Measurements from ENCODE around the gene FSTL1. TPM values are rescaled to one million over a fixed set of nuclear protein-coding genes. Genes with fewer than 3 reads are reported as not detected.

Gene FSTL1
- total and polyA plus RNA-seq, 4 donors, result 137 to 722 (median 319) TPM

GRCh38 chr3:120470870-120471269 lies 20.1 kb upstream of the FSTL1 start:
- Histone ChIP-seq H3K36me3 (ENCODE audit: control insufficient read depth, insufficient read depth, low read length) (no peaks in the 10 kb centered on the region), H3K27ac (ENCODE audit: low read depth, low read length) (peak overlapping the region; percentile 38), H3K4me3 (ENCODE audit: low read depth, low read length) (no peak overlapping the region), H3K4me1 (ENCODE audit: control insufficient read depth, insufficient read depth, low read length) (peaks cover 7% of the 10 kb centered on the region), H3K9me3 (ENCODE audit: control insufficient read depth, insufficient read depth, low read length) (no peaks in the 10 kb centered on the region), H3K27me3 (ENCODE audit: control insufficient read depth, insufficient read depth, low read length) (no peaks in the 10 kb centered on the region)
- peak in 3 of 6 donors; percentile 73 to 90 (median 90) for DNase-seq (ENCODE audit: low read depth in 4 of 6, low spot score in 6 of 6)
- 14% methylated on average over 1 of the region's 2 CpGs for WGBS (ENCODE audit: insufficient coverage)

GRCh38 chr3:120469882-120470301 lies 19.1 kb upstream of the FSTL1 start:
- H3K36me3 ChIP-seq (ENCODE audit: control insufficient read depth, insufficient read depth, low read length), result no peaks in the 10 kb centered on the region
- H3K9me3 ChIP-seq (ENCODE audit: control insufficient read depth, insufficient read depth, low read length), result no peaks in the 10 kb centered on the region
- H3K27me3 ChIP-seq (ENCODE audit: control insufficient read depth, insufficient read depth, low read length), result no peaks in the 10 kb centered on the region
- 82% methylated on average over 2 of the region's 4 CpGs for WGBS (ENCODE audit: insufficient coverage)
- H3K27ac ChIP-seq (ENCODE audit: low read depth, low read length), result peak overlapping the region; percentile 52
- H3K4me1 ChIP-seq (ENCODE audit: control insufficient read depth, insufficient read depth, low read length), result peaks cover 3% of the 10 kb centered on the region
- peak in 1 of 6 donors; percentile 69 for DNase-seq (ENCODE audit: low read depth in 4 of 6, low spot score in 6 of 6)
- H3K4me3 ChIP-seq (ENCODE audit: low read depth, low read length), result no peak overlapping the region

GRCh38 chr3:120469440-120469839 lies 18.6 kb upstream of the FSTL1 start:
- WGBS (ENCODE audit: insufficient coverage), result 71% methylated on average over 1 of the region's 3 CpGs
- peak overlapping the region; percentile 52 for H3K27ac ChIP-seq (ENCODE audit: low read depth, low read length)
- no peak overlapping the region for H3K4me3 ChIP-seq (ENCODE audit: low read depth, low read length)
- no peaks in the 10 kb centered on the region for H3K27me3 ChIP-seq (ENCODE audit: control insufficient read depth, insufficient read depth, low read length)
- H3K36me3 ChIP-seq (ENCODE audit: control insufficient read depth, insufficient read depth, low read length), result no peaks in the 10 kb centered on the region
- H3K4me1 ChIP-seq (ENCODE audit: control insufficient read depth, insufficient read depth, low read length), result peaks cover 3% of the 10 kb centered on the region
- H3K9me3 ChIP-seq (ENCODE audit: control insufficient read depth, insufficient read depth, low read length), result no peaks in the 10 kb centered on the region
- DNase-seq (ENCODE audit: low read depth in 4 of 6, low spot score in 6 of 6), result no peak

- 92% methylated on average over 4 of the region's 5 CpGs for WGBS (ENCODE audit: insufficient coverage)
- Histone ChIP-seq H3K4me1 (ENCODE audit: control insufficient read depth, insufficient read depth, low read length) (peaks cover 3% of the 10 kb centered on the region), H3K4me3 (ENCODE audit: low read depth, low read length) (no peak overlapping the region), H3K36me3 (ENCODE audit: control insufficient read depth, insufficient read depth, low read length) (no peaks in the 10 kb centered on the region), H3K27ac (ENCODE audit: low read depth, low read length) (no peak overlapping the region), H3K27me3 (ENCODE audit: control insufficient read depth, insufficient read depth, low read length) (no peaks in the 10 kb centered on the region), H3K9me3 (ENCODE audit: control insufficient read depth, insufficient read depth, low read length) (no peaks in the 10 kb centered on the region)
- DNase-seq (ENCODE audit: low read depth in 4 of 6, low spot score in 6 of 6), result no peak
Measured at GRCh38 chr3:120468635-120469295, 18.0 kb upstream of the FSTL1 start.

GRCh38 chr3:120462409-120462959 lies 11.7 kb upstream of the FSTL1 start:
- no peak for DNase-seq (ENCODE audit: low read depth in 4 of 6, low spot score in 6 of 6)
- Histone ChIP-seq H3K9me3 (ENCODE audit: control insufficient read depth, insufficient read depth, low read length) (no peaks in the 10 kb centered on the region), H3K36me3 (ENCODE audit: control insufficient read depth, insufficient read depth, low read length) (no peaks in the 10 kb centered on the region), H3K27me3 (ENCODE audit: control insufficient read depth, insufficient read depth, low read length) (peaks cover 3% of the 10 kb centered on the region), H3K4me1 (ENCODE audit: control insufficient read depth, insufficient read depth, low read length) (peaks cover 15% of the 10 kb centered on the region), H3K27ac (ENCODE audit: low read depth, low read length) (no peak overlapping the region), H3K4me3 (ENCODE audit: low read depth, low read length) (no peak overlapping the region)
- 50% methylated on average over 1 of the region's 4 CpGs for WGBS (ENCODE audit: insufficient coverage)

GRCh38 chr3:120461416-120461815 lies 10.6 kb upstream of the FSTL1 start:
- no peak for DNase-seq (ENCODE audit: low read depth in 4 of 6, low spot score in 6 of 6)
- peak overlapping the region; percentile 60 for H3K27ac ChIP-seq (ENCODE audit: low read depth, low read length)
- peaks cover 15% of the 10 kb centered on the region for H3K4me1 ChIP-seq (ENCODE audit: control insufficient read depth, insufficient read depth, low read length)
- WGBS (ENCODE audit: insufficient coverage), result 83% methylated on average over 2 of the region's 3 CpGs
- no peaks in the 10 kb centered on the region for H3K9me3 ChIP-seq (ENCODE audit: control insufficient read depth, insufficient read depth, low read length)
- no peaks in the 10 kb centered on the region for H3K36me3 ChIP-seq (ENCODE audit: control insufficient read depth, insufficient read depth, low read length)
- H3K4me3 ChIP-seq (ENCODE audit: low read depth, low read length), result no peak overlapping the region
- peaks cover 3% of the 10 kb centered on the region for H3K27me3 ChIP-seq (ENCODE audit: control insufficient read depth, insufficient read depth, low read length)

- peak in 3 of 6 donors; percentile 68 to 92 (median 89) for DNase-seq (ENCODE audit: low read depth in 4 of 6, low spot score in 6 of 6)
- WGBS (ENCODE audit: insufficient coverage), result 35% methylated on average over 9 of the region's 9 CpGs
- H3K4me1 ChIP-seq (ENCODE audit: control insufficient read depth, insufficient read depth, low read length), result peaks cover 15% of the 10 kb centered on the region
- H3K9me3 ChIP-seq (ENCODE audit: control insufficient read depth, insufficient read depth, low read length), result no peaks in the 10 kb centered on the region
- H3K27me3 ChIP-seq (ENCODE audit: control insufficient read depth, insufficient read depth, low read length), result peaks cover 3% of the 10 kb centered on the region
- no peak overlapping the region for H3K4me3 ChIP-seq (ENCODE audit: low read depth, low read length)
- peak overlapping the region; percentile 60 for H3K27ac ChIP-seq (ENCODE audit: low read depth, low read length)
- H3K36me3 ChIP-seq (ENCODE audit: control insufficient read depth, insufficient read depth, low read length), result no peaks in the 10 kb centered on the region
Measured at GRCh38 chr3:120460862-120461261, 10.1 kb upstream of the FSTL1 start.

GRCh38 chr3:120460181-120460790 lies 9.5 kb upstream of the FSTL1 start:
- DNase-seq (ENCODE audit: low read depth in 4 of 6, low spot score in 6 of 6), result peak in 2 of 6 donors; percentile 36 to 77
- Histone ChIP-seq H3K4me1 (ENCODE audit: control insufficient read depth, insufficient read depth, low read length) (peaks cover 15% of the 10 kb centered on the region), H3K9me3 (ENCODE audit: control insufficient read depth, insufficient read depth, low read length) (no peaks in the 10 kb centered on the region), H3K27ac (ENCODE audit: low read depth, low read length) (peak overlapping the region; percentile 60), H3K27me3 (ENCODE audit: control insufficient read depth, insufficient read depth, low read length) (peaks cover 3% of the 10 kb centered on the region), H3K4me3 (ENCODE audit: low read depth, low read length) (no peak overlapping the region), H3K36me3 (ENCODE audit: control insufficient read depth, insufficient read depth, low read length) (no peaks in the 10 kb centered on the region)
- WGBS (ENCODE audit: insufficient coverage), result 19% methylated on average over 4 of the region's 5 CpGs

GRCh38 chr3:120459196-120459595 lies 8.4 kb upstream of the FSTL1 start:
- Histone ChIP-seq H3K27me3 (ENCODE audit: control insufficient read depth, insufficient read depth, low read length) (peaks cover 3% of the 10 kb centered on the region), H3K4me3 (ENCODE audit: low read depth, low read length) (no peak overlapping the region), H3K36me3 (ENCODE audit: control insufficient read depth, insufficient read depth, low read length) (no peaks in the 10 kb centered on the region), H3K9me3 (ENCODE audit: control insufficient read depth, insufficient read depth, low read length) (no peaks in the 10 kb centered on the region), H3K4me1 (ENCODE audit: control insufficient read depth, insufficient read depth, low read length) (peaks cover 15% of the 10 kb centered on the region), H3K27ac (ENCODE audit: low read depth, low read length) (no peak overlapping the region)
- no peak for DNase-seq (ENCODE audit: low read depth in 4 of 6, low spot score in 6 of 6)
- 60% methylated on average over 1 of the region's 3 CpGs for WGBS (ENCODE audit: insufficient coverage)

GRCh38 chr3:120457827-120458226 lies 7.0 kb upstream of the FSTL1 start:
- Histone ChIP-seq H3K4me3 (ENCODE audit: low read depth, low read length) (no peak overlapping the region), H3K4me1 (ENCODE audit: control insufficient read depth, insufficient read depth, low read length) (peaks cover 15% of the 10 kb centered on the region), H3K27ac (ENCODE audit: low read depth, low read length) (no peak overlapping the region), H3K9me3 (ENCODE audit: control insufficient read depth, insufficient read depth, low read length) (no peaks in the 10 kb centered on the region), H3K36me3 (ENCODE audit: control insufficient read depth, insufficient read depth, low read length) (no peaks in the 10 kb centered on the region), H3K27me3 (ENCODE audit: control insufficient read depth, insufficient read depth, low read length) (peaks cover 3% of the 10 kb centered on the region)
- DNase-seq (ENCODE audit: low read depth in 4 of 6, low spot score in 6 of 6), result no peak
